ENCODE measurements around the gene BOD1. TPM values are rescaled to one million over a fixed set of nuclear protein-coding genes. Genes with fewer than 3 reads are reported as not detected.

The BOD1 gene
- total and polyA plus RNA-seq, 2 of the 8 experiments (the other 6 are each of a cell fraction or from before 2014, with no cell fraction given) = 107 to 149 TPM

DNA sequence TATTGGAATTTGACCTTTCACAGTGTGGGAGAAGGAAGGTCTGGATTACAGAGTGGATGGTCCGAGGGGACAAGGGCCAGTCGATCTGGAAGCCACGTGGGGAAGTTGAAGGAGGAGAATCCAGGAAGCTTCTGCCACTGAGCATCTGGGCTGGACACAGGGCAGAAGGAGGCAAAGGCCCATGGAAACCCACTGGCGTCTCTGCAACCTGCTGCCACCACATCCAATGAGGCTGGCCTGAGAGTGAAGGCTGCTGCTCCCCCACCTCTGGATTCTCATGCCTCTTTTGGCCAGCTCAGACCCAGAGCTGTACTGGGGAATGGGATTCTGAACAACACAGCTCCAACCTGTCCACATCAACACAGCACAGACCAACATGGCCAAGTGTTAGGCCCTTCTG is 48.9 kb upstream of the BOD1 start (continued):
- TF ChIP-seq, protein P1, sequence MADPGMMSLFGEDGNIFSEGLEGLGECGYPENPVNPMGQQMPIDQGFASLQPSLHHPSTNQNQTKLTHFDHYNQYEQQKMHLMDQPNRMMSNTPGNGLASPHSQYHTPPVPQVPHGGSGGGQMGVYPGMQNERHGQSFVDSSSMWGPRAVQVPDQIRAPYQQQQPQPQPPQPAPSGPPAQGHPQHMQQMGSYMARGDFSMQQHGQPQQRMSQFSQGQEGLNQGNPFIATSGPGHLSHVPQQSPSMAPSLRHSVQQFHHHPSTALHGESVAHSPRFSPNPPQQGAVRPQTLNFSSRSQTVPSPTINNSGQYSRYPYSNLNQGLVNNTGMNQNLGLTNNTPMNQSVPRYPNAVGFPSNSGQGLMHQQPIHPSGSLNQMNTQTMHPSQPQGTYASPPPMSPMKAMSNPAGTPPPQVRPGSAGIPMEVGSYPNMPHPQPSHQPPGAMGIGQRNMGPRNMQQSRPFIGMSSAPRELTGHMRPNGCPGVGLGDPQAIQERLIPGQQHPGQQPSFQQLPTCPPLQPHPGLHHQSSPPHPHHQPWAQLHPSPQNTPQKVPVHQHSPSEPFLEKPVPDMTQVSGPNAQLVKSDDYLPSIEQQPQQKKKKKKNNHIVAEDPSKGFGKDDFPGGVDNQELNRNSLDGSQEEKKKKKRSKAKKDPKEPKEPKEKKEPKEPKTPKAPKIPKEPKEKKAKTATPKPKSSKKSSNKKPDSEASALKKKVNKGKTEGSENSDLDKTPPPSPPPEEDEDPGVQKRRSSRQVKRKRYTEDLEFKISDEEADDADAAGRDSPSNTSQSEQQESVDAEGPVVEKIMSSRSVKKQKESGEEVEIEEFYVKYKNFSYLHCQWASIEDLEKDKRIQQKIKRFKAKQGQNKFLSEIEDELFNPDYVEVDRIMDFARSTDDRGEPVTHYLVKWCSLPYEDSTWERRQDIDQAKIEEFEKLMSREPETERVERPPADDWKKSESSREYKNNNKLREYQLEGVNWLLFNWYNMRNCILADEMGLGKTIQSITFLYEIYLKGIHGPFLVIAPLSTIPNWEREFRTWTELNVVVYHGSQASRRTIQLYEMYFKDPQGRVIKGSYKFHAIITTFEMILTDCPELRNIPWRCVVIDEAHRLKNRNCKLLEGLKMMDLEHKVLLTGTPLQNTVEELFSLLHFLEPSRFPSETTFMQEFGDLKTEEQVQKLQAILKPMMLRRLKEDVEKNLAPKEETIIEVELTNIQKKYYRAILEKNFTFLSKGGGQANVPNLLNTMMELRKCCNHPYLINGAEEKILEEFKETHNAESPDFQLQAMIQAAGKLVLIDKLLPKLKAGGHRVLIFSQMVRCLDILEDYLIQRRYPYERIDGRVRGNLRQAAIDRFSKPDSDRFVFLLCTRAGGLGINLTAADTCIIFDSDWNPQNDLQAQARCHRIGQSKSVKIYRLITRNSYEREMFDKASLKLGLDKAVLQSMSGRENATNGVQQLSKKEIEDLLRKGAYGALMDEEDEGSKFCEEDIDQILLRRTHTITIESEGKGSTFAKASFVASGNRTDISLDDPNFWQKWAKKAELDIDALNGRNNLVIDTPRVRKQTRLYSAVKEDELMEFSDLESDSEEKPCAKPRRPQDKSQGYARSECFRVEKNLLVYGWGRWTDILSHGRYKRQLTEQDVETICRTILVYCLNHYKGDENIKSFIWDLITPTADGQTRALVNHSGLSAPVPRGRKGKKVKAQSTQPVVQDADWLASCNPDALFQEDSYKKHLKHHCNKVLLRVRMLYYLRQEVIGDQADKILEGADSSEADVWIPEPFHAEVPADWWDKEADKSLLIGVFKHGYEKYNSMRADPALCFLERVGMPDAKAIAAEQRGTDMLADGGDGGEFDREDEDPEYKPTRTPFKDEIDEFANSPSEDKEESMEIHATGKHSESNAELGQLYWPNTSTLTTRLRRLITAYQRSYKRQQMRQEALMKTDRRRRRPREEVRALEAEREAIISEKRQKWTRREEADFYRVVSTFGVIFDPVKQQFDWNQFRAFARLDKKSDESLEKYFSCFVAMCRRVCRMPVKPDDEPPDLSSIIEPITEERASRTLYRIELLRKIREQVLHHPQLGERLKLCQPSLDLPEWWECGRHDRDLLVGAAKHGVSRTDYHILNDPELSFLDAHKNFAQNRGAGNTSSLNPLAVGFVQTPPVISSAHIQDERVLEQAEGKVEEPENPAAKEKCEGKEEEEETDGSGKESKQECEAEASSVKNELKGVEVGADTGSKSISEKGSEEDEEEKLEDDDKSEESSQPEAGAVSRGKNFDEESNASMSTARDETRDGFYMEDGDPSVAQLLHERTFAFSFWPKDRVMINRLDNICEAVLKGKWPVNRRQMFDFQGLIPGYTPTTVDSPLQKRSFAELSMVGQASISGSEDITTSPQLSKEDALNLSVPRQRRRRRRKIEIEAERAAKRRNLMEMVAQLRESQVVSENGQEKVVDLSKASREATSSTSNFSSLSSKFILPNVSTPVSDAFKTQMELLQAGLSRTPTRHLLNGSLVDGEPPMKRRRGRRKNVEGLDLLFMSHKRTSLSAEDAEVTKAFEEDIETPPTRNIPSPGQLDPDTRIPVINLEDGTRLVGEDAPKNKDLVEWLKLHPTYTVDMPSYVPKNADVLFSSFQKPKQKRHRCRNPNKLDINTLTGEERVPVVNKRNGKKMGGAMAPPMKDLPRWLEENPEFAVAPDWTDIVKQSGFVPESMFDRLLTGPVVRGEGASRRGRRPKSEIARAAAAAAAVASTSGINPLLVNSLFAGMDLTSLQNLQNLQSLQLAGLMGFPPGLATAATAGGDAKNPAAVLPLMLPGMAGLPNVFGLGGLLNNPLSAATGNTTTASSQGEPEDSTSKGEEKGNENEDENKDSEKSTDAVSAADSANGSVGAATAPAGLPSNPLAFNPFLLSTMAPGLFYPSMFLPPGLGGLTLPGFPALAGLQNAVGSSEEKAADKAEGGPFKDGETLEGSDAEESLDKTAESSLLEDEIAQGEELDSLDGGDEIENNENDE (IDR thresholded peaks at IDR 0.05; ENCODE audit: insufficient replicate concordance, low read length) = no peak
- TF ChIP-seq GTF2F1 (IDR thresholded peaks at IDR 0.05; ENCODE audit: borderline replicate concordance, low read depth, low read length) = no peak

All from H1 (cell line).